Calu3 (cell line): ENCODE measurements around the gene DNAJC19. TPM values are rescaled to one million over a fixed set of nuclear protein-coding genes. Genes with fewer than 3 reads are reported as not detected.

Experiments
- BruUV-seq: library from RNA; stranded (reverse); fragments of 400-500 nt; replicated peaks from 2 replicates; lab custom pipeline; 2021; lab: Mats Ljungman, UMichigan
- CTCF ChIA-PET: fragments of 300-600 bp; sonication (Branson Sonifier 250); formaldehyde crosslinking; loops from one replicate; lab custom pipeline; 2022; ENCODE audit warnings: antibody characterized with exemption; lab: Charles Lee
- DNase-seq: peaks from one replicate; pipeline ENCODE4 v3.0.0; 2022
- H3K27ac Mint-ChIP-seq: one replicate; pipeline ENCODE4 v1.8.0; 2022; ENCODE audit warnings: mixed read lengths; ENCODE audit not compliant: unreplicated experiment
- H3K27me3 Mint-ChIP-seq: one replicate; pipeline ENCODE4 v1.8.0; 2022; ENCODE audit warnings: mixed read lengths; ENCODE audit not compliant: unreplicated experiment
- H3K36me3 Mint-ChIP-seq: one replicate; pipeline ENCODE4 v1.8.0; 2022; ENCODE audit warnings: mild to moderate bottlenecking, moderate library complexity, mixed read lengths; ENCODE audit not compliant: insufficient read depth, unreplicated experiment
- H3K4me1 Mint-ChIP-seq: one replicate; pipeline ENCODE4 v1.8.0; 2022; ENCODE audit warnings: mild to moderate bottlenecking, low read depth, mixed read lengths; ENCODE audit not compliant: unreplicated experiment
- H3K4me3 Mint-ChIP-seq: one replicate; pipeline ENCODE4 v1.8.0; 2022; ENCODE audit warnings: mild to moderate bottlenecking, low read depth, moderate library complexity, mixed read lengths; ENCODE audit not compliant: unreplicated experiment
- H3K9me3 Mint-ChIP-seq: one replicate; pipeline ENCODE4 v1.8.0; 2022; ENCODE audit warnings: low read depth, mixed read lengths; ENCODE audit not compliant: unreplicated experiment
- CTCF ChIP-seq: fragments of 200-600 bp; IDR thresholded peaks from one replicate; pipeline ENCODE4 v1.8.0; 2022; ENCODE audit warnings: antibody characterized with exemption; ENCODE audit not compliant: unreplicated experiment
- intact Hi-C: fragments of 100-400 bp; cut with micrococcal nuclease; formaldehyde crosslinking; loops from one replicate; pipeline ENCODE4 v1.10.0; 2022; ENCODE audit not compliant: unreplicated experiment
- total RNA-seq: library from RNA; stranded (reverse); gene quantifications from 2 replicates; pipeline ENCODE4 v1.2.3, GENCODE V29; 2022

Gene DNAJC19
- total RNA-seq, 1 experiment from 2014 or later = 90.0 TPM

DNA sequence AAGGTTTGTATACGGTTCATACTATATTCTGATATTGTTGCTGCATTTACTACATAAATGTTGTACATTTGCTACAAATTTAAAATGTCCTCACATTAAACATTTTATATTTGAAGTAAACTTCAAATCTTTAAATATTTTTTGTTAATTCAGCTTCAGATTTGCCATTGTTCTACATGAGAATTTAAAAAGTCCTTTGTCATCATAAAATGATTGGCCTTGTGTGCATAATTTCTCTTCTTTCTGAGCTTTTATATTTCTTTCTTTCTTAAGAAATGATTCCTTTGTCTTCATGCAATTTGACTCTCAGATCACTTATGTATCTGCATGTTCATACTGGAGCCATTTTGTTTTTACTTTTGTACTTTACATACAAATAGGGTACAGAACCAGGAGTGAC lies 28.0 kb downstream of the DNAJC19 start:
- no peaks in the 10 kb centered on the region for H3K27me3 Mint-ChIP-seq
- BruUV-seq = no TSS peak
- no peak for TF ChIP-seq CTCF
- CTCF ChIA-PET = interaction anchor here (0.9 kb wide), 1 partner anchor 15 kb away, joined by 4 read pairs; no protein-coding TSS in a partner anchor
- no peaks in the 10 kb centered on the region for H3K4me1 Mint-ChIP-seq
- H3K4me3 Mint-ChIP-seq = no peak overlapping the region
- no peak for DNase-seq
- peaks cover 72% of the 10 kb centered on the region for H3K36me3 Mint-ChIP-seq
- H3K9me3 Mint-ChIP-seq = no peaks in the 10 kb centered on the region
- intact Hi-C loops = no loop called here
- no peak overlapping the region for H3K27ac Mint-ChIP-seq

DNA sequence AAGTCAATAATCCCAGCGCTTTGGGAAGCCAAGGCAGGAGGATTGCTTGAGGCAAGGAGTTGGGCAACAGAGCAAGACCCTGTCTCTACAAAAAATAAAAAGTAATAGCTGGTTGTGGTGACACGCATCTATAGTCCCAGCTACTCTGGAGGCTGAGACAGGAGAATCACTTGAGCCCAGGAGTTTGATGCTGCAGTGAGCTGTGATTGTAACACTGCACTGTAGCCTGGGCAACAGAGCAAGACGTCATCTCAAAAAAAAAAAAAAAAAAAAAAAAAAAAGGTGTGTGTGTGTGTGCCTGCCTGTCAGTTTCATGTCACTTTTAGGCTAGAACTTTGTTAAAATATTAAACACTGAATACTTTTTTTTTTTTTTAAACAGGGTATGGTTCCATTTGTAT lies 28.4 kb downstream of the DNAJC19 start:
- H3K27ac Mint-ChIP-seq = no peak overlapping the region
- DNase-seq = no peak
- CTCF ChIA-PET = interaction anchor here (0.6 to 0.9 kb wide), 2 partner anchors 16 to 38 kb away, joined by 3 to 4 read pairs; no protein-coding TSS in a partner anchor
- no TSS peak for BruUV-seq
- TF ChIP-seq CTCF = no peak
- H3K9me3 Mint-ChIP-seq = no peaks in the 10 kb centered on the region
- intact Hi-C loops = no loop called here
- peaks cover 72% of the 10 kb centered on the region for H3K36me3 Mint-ChIP-seq
- no peaks in the 10 kb centered on the region for H3K4me1 Mint-ChIP-seq
- H3K27me3 Mint-ChIP-seq = no peaks in the 10 kb centered on the region
- no peak overlapping the region for H3K4me3 Mint-ChIP-seq

- CTCF ChIA-PET = no interaction called here
- H3K27me3 Mint-ChIP-seq = no peaks in the 10 kb centered on the region
- peaks cover 75% of the 10 kb centered on the region for H3K36me3 Mint-ChIP-seq
- H3K9me3 Mint-ChIP-seq = no peaks in the 10 kb centered on the region
- BruUV-seq = no TSS peak
- TF ChIP-seq CTCF = no peak
- no peak overlapping the region for H3K4me3 Mint-ChIP-seq
- H3K27ac Mint-ChIP-seq = no peak overlapping the region
- DNase-seq = no peak
- intact Hi-C loops = no loop called here
- H3K4me1 Mint-ChIP-seq = no peaks in the 10 kb centered on the region
These were observed 29.8 kb downstream of the DNAJC19 start for GRCh38 chr3:180959691-180960090.

- no peaks in the 10 kb centered on the region for H3K27me3 Mint-ChIP-seq
- no peak for DNase-seq
- no peak for TF ChIP-seq CTCF
- H3K4me1 Mint-ChIP-seq = no peaks in the 10 kb centered on the region
- peaks cover 65% of the 10 kb centered on the region for H3K36me3 Mint-ChIP-seq
- intact Hi-C loops = no loop called here
- CTCF ChIA-PET = no interaction called here
- no peak overlapping the region for H3K27ac Mint-ChIP-seq
- no peak overlapping the region for H3K4me3 Mint-ChIP-seq
- H3K9me3 Mint-ChIP-seq = no peaks in the 10 kb centered on the region
- no TSS peak for BruUV-seq
These were observed 41.7 kb downstream of the DNAJC19 start for GRCh38 chr3:180947761-180948390.
